Pons (tissue), 1 donor: Measurements from ENCODE around the gene HOMER1.

Experiments
- DNase-seq: peaks from one replicate; pipeline ENCODE4 v3.0.0-alpha.2; 2016; ENCODE audit warnings: low spot score

The HOMER1 gene

DNA sequence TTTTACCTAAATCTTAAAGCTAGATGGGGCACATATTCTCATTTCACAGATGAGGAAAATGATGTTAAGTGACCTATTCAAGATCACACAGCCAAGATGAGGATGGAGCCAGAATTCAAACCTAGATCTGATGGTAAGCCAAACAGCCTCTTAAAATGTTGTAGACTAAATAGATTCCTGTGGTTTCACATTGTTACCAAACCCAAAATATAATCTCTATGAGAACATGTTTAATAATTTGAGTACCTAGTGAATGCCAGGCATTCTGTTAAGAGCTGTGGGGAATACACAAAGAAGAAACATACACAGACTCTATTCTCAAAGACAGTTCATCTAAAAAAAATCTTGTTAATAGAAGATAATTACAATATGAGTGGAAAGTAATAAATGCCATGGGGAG lies 25.2 kb downstream of the HOMER1 start:
- DNase-seq = no peak

DNA sequence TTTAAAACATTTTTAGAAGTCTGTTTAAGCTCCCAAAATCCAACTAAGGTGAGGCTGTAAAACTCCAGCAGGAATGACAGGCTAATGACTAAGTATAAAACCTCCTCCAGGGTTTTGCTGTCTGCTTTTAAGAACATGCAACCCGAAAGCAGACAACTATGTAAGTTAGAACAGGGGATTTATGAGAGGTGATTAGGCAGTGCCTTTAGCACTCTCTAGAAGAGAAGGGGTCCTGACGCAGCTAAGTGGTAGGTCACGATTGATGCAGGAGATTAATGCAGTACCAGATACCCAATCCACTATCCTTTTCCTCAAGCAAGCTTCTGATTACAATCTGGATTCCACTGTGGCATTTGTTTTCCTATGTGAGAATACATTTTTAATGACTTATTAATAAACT lies 25.9 kb downstream of the HOMER1 start:
- no peak for DNase-seq

DNA sequence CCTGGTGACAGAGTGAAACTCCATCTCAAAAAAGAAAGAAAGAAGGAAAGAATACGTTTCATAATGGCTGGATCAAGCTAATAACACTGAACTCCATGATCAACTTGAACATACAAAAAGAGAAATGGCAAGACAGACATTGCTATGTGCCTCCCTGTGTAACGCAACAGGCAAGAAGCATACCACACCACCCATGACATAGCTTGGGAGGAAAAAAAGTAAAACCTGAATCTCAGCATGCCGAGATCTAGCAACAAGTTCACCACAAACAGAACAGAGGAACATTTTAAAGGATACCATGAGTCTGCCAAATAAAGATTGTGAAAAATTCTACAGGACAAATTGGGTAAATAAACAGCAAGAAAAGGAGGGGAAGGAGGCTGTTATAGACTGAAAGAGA lies 26.7 kb downstream of the HOMER1 start:
- no peak for DNase-seq

DNA sequence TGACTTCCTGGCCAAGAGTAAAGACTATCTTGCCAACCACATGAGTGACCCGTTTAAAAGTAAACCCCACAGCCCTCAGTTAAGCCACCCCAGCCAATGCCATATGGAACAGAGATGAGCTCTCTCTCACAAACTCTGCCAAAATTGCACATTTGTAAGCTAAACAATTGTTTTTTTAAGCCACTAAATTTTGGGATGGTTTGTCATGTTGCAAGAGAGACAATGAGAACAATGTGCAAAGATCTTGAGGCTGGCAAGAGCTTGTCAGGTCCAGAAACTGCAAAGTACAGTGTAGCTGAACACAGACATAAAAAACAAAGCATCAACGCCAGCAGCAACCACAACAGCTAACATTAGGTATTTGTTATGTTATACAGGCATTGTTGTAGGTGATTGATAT lies 27.8 kb downstream of the HOMER1 start:
- DNase-seq = no peak

DNA sequence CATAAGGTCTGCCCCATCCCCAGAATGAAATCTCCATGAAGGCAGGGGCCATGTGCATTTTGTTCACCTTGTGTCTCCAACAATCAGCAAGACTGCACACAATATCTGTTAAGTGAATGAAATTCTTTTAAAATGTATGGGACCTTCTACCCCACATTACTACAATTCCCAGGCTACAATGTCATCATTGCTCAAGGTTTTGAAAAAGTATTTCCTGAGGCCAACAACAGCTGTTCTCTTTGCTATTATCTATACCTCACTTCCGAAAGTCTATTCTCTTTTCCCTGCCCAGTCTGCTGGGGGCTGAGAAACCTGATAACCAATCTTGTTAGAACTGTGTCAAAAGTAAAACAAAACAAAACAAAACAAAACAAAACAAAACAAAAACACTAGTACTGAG lies 29.2 kb downstream of the HOMER1 start:
- DNase-seq = no peak

DNA sequence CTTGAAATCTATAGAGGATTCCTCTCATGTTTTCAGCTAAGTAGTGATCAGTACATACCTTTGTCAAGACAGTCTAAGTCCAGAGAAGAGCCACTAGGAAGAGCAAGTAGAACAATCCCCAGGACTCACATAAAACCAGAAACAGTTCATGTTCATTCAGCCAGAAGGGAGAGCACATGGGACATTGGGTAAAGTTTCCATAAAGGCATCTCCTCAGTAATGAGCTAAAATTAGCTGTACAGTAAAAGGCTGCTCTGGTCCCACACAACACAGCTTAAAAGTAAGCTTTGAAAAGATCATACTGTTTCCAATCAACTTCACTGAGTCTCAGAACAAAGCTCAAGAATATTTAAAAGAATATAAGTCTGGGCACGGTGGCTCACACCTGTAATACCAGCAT lies 32.4 kb downstream of the HOMER1 start:
- DNase-seq = no peak

DNA sequence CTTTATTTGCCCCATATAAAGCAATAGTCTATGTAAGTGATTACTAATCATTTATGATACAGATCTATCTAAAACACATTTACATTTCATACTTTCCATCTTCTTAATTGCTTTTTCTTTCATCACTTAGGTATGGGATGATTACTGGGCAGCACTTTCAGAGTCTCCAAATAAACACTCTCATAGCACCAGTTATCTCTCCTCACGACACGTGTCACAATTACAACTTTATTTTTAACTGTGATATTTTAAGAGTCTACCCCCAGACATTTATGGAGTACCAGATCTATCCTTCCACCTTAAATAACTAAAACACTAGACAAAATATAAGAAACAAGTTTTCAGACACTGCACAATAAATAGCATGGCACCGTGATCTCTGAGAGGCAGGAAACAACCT lies 32.9 kb downstream of the HOMER1 start:
- DNase-seq = no peak

DNA sequence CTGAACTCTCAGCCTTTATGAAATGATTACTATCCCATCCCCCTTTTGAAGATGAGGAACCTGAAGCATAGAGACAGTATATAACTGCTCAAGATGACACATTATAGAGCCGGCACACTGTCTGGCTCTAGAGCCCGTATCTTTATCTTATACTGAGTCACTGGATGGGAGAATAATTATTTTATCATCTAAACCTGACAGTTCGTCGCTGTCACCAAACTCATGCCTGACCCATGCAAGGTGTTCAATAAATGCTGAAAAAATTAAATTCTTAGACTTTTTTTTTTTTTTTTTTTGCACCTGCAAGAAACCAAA lies 38.8 kb downstream of the HOMER1 start:
- no peak for DNase-seq

DNA sequence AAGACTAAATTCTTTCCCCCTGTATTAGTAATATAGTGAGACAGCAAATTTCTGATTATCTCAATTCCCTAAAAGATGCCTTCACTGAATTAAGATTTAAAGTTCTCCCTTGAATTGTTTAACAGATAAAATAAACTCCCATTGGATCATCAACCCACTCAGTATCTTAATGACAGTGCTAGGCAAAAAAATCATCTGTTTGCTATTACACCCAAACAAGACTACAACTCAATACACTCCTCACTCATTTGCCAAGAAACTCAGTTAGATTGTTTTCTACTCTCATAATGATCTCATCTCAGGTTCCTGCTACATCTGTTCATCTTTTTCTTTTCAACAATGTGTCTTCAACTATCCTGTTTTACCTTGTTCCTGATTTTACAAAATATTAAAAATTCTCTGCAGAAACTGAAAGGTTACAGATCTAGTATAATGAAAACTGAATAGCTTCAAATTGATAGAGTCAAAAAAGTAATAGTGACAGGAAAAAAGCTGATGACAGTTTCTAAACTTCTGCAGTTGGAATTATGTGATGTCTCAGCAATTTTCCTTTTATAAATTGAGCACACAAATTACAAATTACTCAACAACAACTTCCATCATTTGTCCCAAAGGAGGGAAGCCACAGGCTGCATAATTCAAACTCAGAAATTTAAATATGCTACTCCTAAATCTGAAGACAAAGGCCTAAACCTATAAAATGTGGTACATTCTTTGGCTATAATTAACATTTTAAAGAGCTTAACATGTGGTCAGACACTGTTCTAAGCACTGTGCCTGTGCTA lies 39.4 kb downstream of the HOMER1 start:
- no peak for DNase-seq

DNA sequence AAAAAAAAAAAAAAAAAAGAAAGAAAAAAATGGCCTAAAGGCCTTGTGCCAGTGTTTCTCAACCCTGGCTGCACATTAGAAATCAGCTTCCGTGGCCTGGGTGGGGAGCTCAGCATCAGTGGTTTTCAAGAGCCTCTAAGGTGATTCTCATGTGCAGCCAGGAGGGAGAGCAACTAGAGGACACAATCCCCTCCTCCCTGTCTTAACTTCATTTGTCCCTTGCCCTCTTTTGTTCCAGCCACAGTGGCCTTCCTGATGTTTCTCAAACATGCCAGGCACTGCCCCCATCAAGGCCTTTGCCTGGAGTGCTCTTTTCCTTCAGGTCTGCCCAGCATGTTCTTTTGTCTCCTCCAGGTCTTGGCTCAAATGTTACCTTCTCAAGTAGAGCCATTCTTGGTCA lies 42.4 kb downstream of the HOMER1 start:
- no peak for DNase-seq

DNA sequence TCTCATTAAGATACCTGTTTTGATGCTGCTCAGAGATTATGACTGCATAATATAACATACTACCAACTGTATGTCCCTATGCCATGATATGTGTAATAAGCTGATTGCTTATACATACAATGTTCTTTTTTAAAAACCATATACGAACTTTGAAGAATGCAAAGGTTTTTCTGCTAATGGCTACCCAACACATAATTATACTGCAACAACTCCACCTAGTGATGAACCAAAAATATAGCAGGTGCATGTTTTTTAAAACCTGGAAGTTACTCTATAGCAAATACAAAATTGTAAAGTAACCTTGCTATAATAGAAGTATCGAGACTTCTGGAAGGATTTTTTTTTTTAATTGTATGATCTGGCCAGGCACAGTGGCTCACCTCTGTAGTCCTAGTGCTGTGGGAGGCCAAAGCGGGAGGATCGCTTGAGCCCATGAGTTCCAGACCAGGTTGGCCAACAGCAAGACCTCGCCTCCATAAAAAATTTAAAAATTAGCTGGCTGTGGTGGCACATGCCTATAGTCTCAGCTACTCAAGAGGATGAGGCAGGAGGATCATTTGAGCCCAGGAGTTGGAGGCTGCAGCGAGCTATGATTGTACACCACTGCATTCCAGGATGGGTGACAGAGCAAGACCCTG lies 49.1 kb downstream of the HOMER1 start:
- peak; percentile 38 for DNase-seq

DNA sequence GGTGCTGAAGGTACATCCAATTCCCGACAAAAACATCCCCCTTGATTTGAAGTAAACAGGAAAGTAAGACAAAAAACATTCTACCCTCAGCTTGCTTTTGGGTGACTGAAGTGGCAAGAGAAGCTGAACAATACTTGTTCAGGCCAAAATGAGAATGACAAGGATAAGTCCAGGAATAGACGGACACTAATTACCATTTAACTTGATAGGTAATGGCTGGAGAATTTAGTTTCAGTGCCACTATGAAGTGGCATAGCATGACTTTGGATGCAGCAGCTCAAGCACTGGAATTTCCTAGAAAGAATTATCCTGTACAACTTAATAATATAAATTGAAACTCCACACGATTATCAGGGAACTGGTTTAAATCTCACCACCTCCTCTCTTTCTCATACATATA lies 49.7 kb downstream of the HOMER1 start:
- DNase-seq = no peak

DNA sequence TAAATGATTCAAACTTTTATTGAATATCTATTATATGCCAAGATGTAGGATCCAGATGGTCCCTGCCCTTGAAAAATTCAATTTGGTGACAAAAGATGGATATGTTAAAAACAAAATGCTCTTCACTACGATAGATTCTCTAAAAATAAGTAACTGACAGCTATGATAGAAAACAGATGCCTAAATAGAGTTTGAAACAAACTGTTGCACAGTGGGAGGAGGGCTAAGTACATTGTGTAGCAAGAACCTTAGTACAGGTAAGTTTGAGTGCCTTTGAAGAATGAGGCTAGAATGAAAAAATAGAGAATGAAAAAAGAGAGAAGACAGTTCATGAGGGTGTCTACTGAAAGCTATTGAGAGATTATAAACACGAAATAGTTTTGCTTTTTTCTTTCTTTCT lies 54.3 kb downstream of the HOMER1 start:
- DNase-seq = no peak

DNA sequence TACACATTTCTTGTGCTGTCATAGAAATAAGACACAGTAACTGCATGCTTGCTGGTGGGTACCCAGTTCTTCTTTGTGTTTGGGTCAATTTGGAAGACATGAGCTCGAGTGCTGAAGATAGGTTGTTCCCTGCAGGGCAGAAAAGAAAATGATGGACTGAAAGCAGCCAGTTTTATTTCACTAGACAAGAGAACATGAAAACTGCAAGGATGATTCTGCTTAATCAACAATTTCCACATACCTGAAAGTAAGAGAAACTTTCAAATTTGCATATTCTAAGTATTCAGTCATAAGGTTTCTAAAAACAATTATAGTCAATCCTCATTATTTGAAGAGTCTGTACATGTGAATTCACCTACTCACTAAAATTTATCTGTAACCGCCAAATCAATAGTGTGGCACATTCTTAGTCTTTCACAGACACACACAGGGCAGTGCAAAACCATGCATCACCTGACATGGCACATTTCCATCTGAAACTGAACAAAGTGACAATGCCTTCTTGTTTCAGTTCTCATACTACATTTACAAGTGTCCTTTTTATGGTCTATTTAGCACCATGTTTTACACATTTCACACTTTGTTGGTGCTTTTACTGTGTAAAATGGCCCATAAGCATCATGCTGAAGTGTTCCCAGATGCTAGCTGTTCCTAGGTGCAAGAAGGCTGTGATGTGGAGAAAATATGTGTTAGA lies 56.9 kb downstream of the HOMER1 start:
- peak; percentile 20 for DNase-seq

DNA sequence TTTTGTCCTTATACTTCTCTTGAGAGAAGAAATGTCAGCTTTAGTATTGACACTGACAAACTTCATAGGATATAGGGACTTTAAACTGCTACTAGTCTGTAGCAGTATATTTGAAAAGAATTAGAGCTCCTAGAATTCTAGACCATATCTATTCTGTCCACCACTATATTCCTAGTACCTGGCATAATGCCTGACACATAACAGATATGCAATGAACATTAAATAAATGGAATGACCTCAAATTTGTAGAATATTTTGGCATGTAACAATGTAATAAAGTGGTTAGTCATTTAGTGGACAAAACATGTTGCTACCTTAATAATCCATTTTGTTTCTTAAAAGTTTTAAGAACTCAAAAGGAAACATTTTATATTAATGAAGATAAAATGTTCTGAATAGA lies 57.5 kb downstream of the HOMER1 start:
- DNase-seq = no peak

DNA sequence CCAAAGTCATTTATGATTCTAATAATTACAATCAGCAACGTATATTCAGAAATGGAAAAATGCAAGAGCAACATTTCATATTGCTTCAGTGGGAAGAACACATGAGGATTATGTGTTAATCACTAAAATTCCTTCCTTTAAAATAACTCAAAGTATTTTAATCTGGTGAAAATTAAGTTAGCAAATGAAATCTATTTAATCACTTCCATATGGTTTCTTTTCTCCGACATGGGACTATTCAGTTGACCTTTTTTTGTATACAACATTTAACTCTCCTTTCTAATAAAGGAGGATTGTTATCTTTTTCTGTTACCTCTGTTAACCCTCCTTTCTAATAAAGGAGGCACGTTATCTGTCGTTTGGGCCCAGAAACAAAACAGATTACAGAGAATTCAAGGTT lies 59.9 kb downstream of the HOMER1 start:
- DNase-seq = no peak

DNA sequence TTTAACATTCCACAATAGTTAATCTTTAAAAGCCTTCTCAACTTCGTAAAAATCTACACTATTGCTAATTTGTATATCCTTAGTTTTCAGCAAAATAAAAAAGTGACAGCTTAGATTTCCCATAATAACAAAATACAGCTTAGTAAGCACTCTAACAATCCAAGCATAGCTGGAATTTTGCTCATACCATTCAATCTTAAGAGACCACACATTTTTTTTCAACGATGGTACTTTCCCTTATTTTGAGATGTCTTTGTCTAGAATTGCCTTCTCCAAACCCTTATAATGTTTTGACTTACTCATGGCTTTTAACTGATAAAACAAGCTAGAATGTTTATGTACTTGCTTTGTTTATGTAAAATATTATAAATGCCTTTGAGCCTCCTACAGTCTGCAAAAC lies 65.6 kb downstream of the HOMER1 start:
- DNase-seq = no peak

DNA sequence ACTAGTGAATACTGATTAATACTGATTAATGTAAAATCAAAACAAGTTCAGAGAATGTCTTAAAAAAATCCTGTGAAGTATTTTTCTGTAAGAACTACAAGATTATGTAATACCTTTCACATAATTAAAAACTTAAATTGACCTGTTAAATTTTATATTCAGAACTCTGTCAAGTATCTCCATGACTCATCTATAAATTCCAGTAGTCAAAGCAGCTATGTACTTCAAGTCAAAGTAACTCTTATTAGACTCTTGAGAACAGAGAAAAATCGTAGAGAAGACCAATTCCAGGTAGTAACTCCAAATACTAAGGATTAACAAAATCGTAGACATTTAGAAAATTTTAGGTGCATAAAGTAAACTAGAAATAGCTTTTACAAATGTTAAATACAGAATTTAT lies 77.1 kb downstream of the HOMER1 start:
- no peak for DNase-seq

DNA sequence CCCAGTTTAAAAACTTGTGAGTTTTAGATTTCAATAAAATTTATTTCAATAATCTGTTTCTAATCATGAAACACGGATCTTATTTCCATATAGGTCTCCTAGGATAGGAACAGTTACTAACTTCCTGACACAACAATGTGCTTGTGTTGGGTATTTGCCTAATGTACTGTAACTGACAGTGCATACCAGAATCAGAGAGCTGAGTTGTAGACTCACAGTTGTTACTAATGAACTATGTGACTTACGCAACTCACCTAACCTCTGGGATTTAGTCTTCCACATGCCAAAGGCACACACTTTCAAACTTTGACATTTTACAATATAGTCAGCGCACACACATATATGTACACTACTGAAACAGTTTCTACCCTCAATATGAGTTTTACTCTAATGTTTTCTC lies 77.7 kb downstream of the HOMER1 start:
- DNase-seq = no peak

DNA sequence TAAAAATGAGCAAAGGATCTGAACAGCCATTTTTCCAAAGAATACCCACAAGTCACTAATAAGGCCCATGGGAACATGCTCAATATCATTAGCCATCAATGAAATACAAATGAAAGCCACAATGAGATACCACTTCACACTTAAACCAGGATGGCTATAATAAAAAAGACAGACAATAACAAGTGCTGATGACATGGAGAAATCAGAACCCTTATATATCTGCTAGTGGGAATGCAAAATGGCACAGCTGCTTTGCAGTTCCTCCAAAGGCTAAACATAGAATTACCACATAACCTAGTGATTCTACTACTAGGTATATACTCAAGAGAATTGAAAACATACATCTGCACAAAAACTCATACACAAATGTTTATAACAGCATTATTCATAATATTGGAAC lies 83.7 kb downstream of the HOMER1 start:
- DNase-seq = no peak

DNA sequence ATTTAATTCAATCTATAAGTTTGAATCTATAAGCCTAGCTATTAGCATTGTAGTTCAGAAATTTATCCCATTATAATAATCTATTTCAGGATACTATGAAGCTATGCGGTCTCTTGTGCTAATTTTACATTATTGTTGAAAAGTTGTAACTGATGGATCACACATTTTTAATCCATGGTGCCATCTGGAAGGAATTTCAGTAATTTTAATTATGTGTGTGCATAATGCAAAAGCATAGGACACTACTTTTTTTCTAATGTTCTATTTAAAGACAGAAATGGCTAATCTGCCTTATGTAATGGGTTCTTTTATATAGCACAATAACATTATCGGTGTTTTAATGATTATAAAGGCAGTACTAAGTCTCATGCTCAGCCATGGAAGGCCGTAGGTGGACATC lies 90.6 kb downstream of the HOMER1 start:
- DNase-seq = no peak

DNA sequence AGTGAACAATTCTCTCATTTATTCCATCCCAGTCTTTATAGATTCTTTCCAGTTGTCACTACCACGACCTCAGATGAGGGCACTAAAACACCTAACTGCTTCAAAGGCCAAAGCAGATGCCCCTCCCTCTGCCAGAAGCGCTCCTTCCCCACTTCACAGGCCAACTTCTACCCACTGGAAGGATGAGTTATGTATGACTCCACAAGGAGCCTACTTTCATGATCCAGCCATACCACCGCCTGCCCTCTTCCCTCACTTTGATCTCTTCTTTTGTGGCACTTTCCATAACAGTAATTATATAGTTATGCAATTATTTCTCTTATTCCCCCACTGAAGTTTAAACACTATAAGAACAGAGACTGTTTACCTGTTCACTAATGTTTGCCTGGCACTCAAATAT lies 93.7 kb downstream of the HOMER1 start:
- DNase-seq = no peak

DNA sequence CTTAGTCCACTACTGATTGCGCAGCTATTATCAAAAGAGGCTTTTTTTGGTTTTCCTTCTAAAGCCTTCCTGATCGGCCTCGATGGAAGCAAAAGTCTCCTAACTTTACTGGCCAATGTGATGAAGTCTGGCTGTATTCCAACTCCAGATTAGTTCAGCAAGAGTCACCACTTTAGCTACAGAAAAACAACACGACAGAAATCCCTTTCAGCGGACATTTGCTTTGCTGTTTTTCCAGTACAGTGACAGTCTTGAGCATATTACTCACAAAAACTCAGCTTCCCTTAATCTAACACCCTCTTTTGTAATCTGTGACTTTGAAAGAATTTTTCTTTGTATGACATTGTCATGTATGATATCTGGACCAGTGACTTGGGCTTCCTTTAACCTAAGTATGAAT lies 95.7 kb downstream of the HOMER1 start:
- no peak for DNase-seq

DNA sequence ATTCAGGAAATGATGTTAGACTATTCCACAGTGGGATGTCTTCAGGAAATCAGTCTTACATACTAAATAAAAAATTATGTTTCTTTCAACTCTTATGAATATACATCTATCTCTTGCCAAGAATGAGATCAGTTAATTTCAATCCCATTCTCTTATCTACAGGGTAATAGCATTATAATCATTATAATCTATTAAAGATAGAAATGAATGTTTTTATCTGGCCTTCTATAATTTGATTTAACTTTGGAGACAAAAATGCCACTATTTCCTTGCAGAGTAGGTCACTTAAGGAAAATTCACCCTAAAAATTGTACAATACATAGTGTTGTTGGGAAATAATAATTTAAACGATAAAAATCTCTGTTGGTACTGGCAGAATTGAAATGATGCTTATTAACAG lies 96.4 kb downstream of the HOMER1 start:
- no peak for DNase-seq
